ENCODE data around the gene PDXP. TPM values are rescaled to one million over a fixed set of nuclear protein-coding genes. Genes with fewer than 3 reads are reported as not detected.

Gene PDXP
- total and polyA plus RNA-seq, 2 donors (not counting 3 experiments of a cell fraction or from before 2014, with no cell fraction given) = 18.0 to 20.0 TPM

DNA sequence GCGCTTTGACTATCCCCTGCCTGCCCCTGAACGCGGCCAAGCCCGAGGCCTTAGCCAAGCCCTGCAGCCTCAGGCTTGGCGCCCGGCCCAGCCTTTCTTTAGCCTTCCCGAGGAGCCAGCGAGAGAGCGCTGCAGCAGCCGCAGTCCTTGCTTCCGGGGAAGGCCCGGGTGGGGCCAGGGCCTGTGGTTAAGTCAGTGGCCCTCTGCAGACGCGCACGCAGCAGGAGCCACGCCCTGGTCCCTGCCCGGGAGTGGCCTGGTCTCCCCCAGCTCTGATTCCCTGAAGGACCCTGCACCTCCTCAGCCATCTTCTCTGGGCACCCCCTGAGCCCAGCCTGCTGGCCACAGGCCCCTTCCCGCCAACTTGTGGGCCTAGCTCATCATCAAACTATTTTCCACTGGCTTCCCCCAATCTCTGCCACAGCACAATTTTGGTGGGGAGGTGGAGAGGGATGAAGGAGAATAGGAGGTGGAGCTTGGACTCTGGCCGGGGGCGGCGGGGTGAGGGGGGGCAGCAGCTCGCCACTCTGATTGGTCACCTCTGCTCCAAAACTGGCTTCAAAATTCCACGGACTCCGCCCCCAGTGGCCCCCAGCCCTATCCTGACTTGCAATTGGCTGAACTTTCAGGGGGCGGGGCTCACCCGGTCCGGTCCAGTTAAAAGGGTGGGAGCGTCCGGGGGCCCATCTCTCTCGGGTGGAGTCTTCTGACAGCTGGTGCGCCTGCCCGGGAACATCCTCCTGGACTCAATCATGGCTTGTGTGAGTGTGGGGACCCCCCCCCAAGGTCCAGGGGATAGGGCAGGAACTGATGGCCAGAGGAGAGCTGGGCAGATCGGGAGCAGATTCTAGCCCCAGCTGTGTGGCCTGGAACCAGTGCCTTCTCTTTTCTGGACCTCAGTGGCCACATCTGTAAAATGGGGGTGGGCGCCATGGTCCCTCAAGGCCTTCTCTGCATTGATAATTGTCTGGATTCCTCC, 16.7 kb downstream of the PDXP start, which contains the start of gene LGALS1:
Gene LGALS1, plus strand, starts transcription at position 686 of the 979 bp plus-strand sequence. Its CDS starts 67 bp downstream, at position 753.
- intact Hi-C loops (cut with micrococcal nuclease) (loop anchor here (1.0 to 5.0 kb wide), 5 partner anchors 17 to 117 kb away; partner anchors contain the start of genes CDC42EP1 and PDXP), dilution Hi-C loops (cut with MboI; ENCODE audit: extremely low pct_ligation_motif_present, low sequenced_read_pairs) (no loop called here)
- H3K36me3 ChIP-seq (ENCODE audit: control insufficient read depth in 2 of 2, extremely low read depth in 1 of 2, insufficient read depth in 2 of 2, low read length in 2 of 2) = peaks cover 7 to 8% of the 10 kb centered on the region in 2 experiments
- H4K20me1 ChIP-seq (replicated peaks; ENCODE audit: control insufficient read depth, extremely low read depth, insufficient read depth, low read length) = no peaks in the 10 kb centered on the region
- H3K9me3 ChIP-seq (replicated peaks; ENCODE audit: control insufficient read depth, insufficient read depth, low read length) = no peaks in the 10 kb centered on the region
- TF ChIP-seq POLR2AphosphoS5 (IDR thresholded peaks at IDR 0.05; ENCODE audit: insufficient read depth, low read depth, low read length) = peak; percentile 93
- no peak for TF ChIP-seq GATA2 (IDR thresholded peaks at IDR 0.05; ENCODE audit: insufficient read depth, insufficient read length, low read depth, low read length)
- TF ChIP-seq EZH2 (IDR thresholded peaks at IDR 0.05; ENCODE audit: borderline replicate concordance, low read depth, low read length, severe bottlenecking) = no peak
- no peak for TF ChIP-seq MYC (IDR thresholded peaks at IDR 0.05; ENCODE audit: low read depth, low read length)
- TF ChIP-seq POLR2A (IDR thresholded peaks at IDR 0.05; ENCODE audit: low read depth, low read length) = peak; percentile 98
- peak within 1 kb of the TSS; percentile 81 for H3K27ac ChIP-seq (ENCODE audit: insufficient read depth, low read depth, low read length)
- H3K9ac ChIP-seq (replicated peaks; ENCODE audit: extremely low read depth, insufficient read depth, low read length) = peak within 1 kb of the TSS; percentile 54
- peaks cover 9% of the 10 kb centered on the region for H3K4me1 ChIP-seq (ENCODE audit: control insufficient read depth, extremely low read depth, insufficient read depth, low read length)
- no peaks in the 10 kb centered on the region for H3K27me3 ChIP-seq (ENCODE audit: control insufficient read depth in 2 of 2, insufficient read depth in 2 of 2, low read length in 2 of 2)
- peak; percentile 99 for FAIRE-seq
- H3K9me1 ChIP-seq (replicated peaks; ENCODE audit: control insufficient read depth, extremely low read depth, insufficient read depth, low read length) = no peaks in the 10 kb centered on the region
- ChIA-PET POLR2A (interaction anchor here (0.6 to 1.6 kb wide), 4 partner anchors 11 to 36 kb away, joined by 3 to 8 read pairs (median 6); partner anchors contain the start of genes NOL12, PDXP and SH3BP1), CTCF (interaction anchor here (0.7 to 4.0 kb wide), 6 partner anchors 13 to 83 kb away, joined by 3 to 70 read pairs (median 10); partner anchors contain the start of gene PDXP)
- H3K4me3 ChIP-seq (replicated peaks in 1 of 3; ENCODE audit: insufficient read depth in 1 of 3, low read depth in 1 of 3, low read length in 3 of 3) = peak within 1 kb of the TSS; percentile 63 to 76 (median 66)
- TSS peak; percentile 78 for BruUV-seq (replicated peaks)
- H2AFZ ChIP-seq (ENCODE audit: low read depth, low read length) = peak within 1 kb of the TSS; percentile 16
- peak within 1 kb of the TSS; percentile 79 for H3K4me2 ChIP-seq (ENCODE audit: insufficient read depth, low read length)
- peaks cover 28% of the 10 kb centered on the region for H3K79me2 ChIP-seq (ENCODE audit: control insufficient read depth, insufficient read depth, low read length)
- DNase-seq (ENCODE audit: low read depth, low spot score) = peak; percentile 86

Data from endothelial cell of umbilical vein (primary cell).